Chondrocyte (in vitro differentiated cells): ENCODE measurements around the gene SLC9A9. TPM values are rescaled to one million over a fixed set of nuclear protein-coding genes. Genes with fewer than 3 reads are reported as not detected.

Source experiments
- DNase-seq: peaks from one replicate; pipeline ENCODE4 v3.0.0; 2021; ENCODE audit warnings: mixed read lengths, low spot score
- H3K27ac Mint-ChIP-seq: one replicate; pipeline ENCODE4 v1.8.0; 2021; ENCODE audit warnings: mild to moderate bottlenecking, moderate library complexity, mixed read lengths; ENCODE audit not compliant: unreplicated experiment
- H3K27me3 Mint-ChIP-seq: 2 replicates; pipeline ENCODE4 v1.8.0; 2021; ENCODE audit warnings: low read depth, mixed read lengths
- H3K36me3 Mint-ChIP-seq: 2 replicates; pipeline ENCODE4 v1.8.0; 2021; ENCODE audit warnings: low read depth, mixed read lengths
- H3K4me1 Mint-ChIP-seq: 2 replicates; pipeline ENCODE4 v1.8.0; 2021; ENCODE audit warnings: low read depth, mild to moderate bottlenecking, mixed read lengths
- H3K4me3 Mint-ChIP-seq: one replicate; pipeline ENCODE4 v1.8.0; 2021; ENCODE audit warnings: mild to moderate bottlenecking, moderate library complexity, mixed read lengths; ENCODE audit not compliant: unreplicated experiment
- H3K9me3 Mint-ChIP-seq: 2 replicates; pipeline ENCODE4 v1.8.0; 2021; ENCODE audit warnings: low read depth, mixed read lengths
- total RNA-seq: library from RNA; stranded (reverse); gene quantifications from 3 replicates; pipeline ENCODE4 v1.2.1, GENCODE V29; 2021
- TF ChIP-seq, protein P1 (sequence below): fragments of 200-600 bp; sonication (generic); IDR thresholded peaks from 2 replicates; pipeline ENCODE4 v1.5.0; 2021; ENCODE audit warnings: antibody characterized with exemption, mild to moderate bottlenecking, moderate library complexity

SLC9A9 gene
- total RNA-seq, 1 donor from 2014 or later = 2.6 TPM

DNA sequence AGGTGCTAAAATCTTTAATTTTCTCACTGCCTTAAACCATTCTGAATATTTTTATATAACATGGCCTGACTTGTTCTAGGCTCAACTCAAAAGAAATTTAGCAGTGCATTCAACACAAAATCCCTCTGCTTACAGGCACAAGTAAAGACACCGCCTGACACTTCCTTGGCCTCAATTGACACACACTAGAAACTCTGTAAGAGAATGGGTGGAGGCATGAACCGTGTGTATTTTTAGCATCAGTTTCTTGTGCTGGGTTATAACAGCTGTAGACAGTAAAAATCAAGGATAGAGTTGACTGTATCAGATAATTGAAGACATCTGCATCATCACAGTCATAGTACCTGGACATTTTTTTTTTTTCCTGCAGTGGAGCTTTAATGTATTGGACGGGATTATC is 54.3 kb downstream of the SLC9A9 start:
- H3K4me1 Mint-ChIP-seq = peaks cover 4% of the 10 kb centered on the region
- H3K9me3 Mint-ChIP-seq = peaks cover 16% of the 10 kb centered on the region
- H3K27me3 Mint-ChIP-seq = no peaks in the 10 kb centered on the region
- no peak overlapping the region for H3K4me3 Mint-ChIP-seq
- H3K27ac Mint-ChIP-seq = no peak overlapping the region
- TF ChIP-seq, protein P1, sequence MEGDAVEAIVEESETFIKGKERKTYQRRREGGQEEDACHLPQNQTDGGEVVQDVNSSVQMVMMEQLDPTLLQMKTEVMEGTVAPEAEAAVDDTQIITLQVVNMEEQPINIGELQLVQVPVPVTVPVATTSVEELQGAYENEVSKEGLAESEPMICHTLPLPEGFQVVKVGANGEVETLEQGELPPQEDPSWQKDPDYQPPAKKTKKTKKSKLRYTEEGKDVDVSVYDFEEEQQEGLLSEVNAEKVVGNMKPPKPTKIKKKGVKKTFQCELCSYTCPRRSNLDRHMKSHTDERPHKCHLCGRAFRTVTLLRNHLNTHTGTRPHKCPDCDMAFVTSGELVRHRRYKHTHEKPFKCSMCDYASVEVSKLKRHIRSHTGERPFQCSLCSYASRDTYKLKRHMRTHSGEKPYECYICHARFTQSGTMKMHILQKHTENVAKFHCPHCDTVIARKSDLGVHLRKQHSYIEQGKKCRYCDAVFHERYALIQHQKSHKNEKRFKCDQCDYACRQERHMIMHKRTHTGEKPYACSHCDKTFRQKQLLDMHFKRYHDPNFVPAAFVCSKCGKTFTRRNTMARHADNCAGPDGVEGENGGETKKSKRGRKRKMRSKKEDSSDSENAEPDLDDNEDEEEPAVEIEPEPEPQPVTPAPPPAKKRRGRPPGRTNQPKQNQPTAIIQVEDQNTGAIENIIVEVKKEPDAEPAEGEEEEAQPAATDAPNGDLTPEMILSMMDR = no peak
- H3K36me3 Mint-ChIP-seq = peaks cover 5% of the 10 kb centered on the region
- DNase-seq = no peak

DNA sequence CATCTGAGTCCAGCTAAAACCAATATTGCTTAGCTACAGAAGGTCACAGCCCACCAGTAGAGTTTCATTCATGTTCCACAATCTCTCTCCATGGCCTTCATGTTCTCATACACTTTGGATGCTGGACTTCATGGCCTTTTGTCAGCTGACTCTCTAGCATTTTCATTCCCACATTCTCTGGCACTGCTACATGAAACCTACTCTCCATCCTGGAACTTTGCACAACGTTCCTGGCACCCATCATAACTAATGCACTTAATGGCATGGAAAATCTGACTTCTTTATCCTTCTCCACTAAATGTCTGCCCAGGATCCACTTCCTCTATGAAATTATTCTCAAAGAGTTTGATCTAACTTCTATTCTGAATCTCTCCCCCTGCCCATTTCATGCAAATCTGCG is 56.9 kb downstream of the SLC9A9 start:
- TF ChIP-seq, protein P1 = no peak

DNA sequence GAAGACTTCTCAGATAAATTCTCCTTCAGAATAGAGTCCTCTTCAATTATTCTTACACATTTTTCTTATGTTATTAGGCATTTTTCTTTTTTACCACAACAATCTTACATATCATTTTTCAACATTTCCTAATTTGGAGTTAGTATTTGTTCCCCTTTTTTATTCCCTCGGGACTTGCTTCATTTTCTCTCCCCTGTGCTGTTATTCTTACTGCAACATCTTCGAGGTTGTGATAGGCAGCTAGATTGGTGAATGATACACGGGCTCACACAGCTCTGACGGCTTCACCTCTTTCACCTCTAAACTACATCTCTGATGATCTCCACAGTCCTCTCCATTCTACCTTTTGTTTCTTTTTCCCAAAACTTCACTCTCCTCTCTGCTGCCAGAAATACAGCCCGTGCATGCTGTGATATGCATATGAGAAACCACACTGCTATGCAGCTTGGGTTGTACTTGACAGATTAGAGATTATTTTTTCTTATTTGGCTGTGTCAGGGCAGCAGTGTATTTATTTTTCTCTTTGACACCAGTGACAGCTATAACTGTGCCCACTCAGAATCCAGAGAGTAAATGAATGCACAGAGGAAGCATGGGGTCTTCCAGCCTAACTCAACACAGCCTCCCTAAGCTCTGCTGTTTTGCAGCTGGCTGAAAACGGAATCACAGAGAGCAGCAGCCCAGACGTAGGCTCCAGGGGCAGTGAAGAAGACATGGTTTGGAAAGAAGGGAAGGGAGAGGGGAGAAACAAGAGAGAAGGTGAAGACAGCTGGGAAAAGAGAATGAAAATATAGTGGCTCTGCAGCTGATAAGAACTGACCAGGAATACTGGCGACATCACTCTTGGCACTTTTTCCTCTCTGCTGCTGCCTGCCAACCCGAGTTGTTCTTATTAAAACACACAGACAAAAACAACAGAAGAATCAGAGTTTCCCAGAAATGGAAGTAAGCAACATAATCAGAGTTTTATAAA is 61.8 kb downstream of the SLC9A9 start:
- peaks cover 6% of the 10 kb centered on the region for H3K9me3 Mint-ChIP-seq
- H3K36me3 Mint-ChIP-seq = no peaks in the 10 kb centered on the region
- peak overlapping the region; percentile 24 for H3K4me3 Mint-ChIP-seq
- TF ChIP-seq, protein P1 = no peak
- no peaks in the 10 kb centered on the region for H3K27me3 Mint-ChIP-seq
- no peak for DNase-seq
- H3K4me1 Mint-ChIP-seq = peaks cover 35% of the 10 kb centered on the region
- H3K27ac Mint-ChIP-seq = peak overlapping the region; percentile 58

More for the DNA sequence above, 56.9 kb downstream of the SLC9A9 start:
- Mint-ChIP-seq H3K27ac (no peak overlapping the region), H3K27me3 (no peaks in the 10 kb centered on the region), H3K9me3 (peaks cover 16% of the 10 kb centered on the region), H3K4me3 (no peak overlapping the region), H3K4me1 (peaks cover 16% of the 10 kb centered on the region), H3K36me3 (peaks cover 5% of the 10 kb centered on the region)
- DNase-seq = no peak

DNA sequence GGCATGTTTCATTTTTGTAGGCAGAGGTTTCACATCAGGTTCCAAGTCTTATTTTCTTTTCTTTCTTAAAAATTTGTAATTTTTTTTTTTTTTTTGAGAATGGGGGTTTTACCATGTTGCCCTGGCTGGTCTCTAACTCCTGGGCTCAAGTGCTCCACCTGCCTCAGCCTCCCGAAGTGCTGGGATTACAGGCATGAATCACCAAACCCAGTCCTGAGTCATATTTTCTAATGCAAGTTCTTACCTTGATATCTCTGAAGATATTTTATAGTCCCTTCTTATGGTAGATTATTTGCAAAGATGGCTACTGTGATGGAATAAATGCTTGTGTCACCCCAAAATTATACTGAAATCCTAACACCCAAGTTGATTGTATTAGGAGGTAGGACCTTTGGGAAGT is 63.8 kb downstream of the SLC9A9 start:
- Mint-ChIP-seq H3K4me1 (peaks cover 35% of the 10 kb centered on the region), H3K4me3 (no peak overlapping the region), H3K9me3 (no peaks in the 10 kb centered on the region), H3K27me3 (no peaks in the 10 kb centered on the region), H3K27ac (no peak overlapping the region), H3K36me3 (no peaks in the 10 kb centered on the region)
- no peak for DNase-seq
- TF ChIP-seq, protein P1 = no peak

DNA sequence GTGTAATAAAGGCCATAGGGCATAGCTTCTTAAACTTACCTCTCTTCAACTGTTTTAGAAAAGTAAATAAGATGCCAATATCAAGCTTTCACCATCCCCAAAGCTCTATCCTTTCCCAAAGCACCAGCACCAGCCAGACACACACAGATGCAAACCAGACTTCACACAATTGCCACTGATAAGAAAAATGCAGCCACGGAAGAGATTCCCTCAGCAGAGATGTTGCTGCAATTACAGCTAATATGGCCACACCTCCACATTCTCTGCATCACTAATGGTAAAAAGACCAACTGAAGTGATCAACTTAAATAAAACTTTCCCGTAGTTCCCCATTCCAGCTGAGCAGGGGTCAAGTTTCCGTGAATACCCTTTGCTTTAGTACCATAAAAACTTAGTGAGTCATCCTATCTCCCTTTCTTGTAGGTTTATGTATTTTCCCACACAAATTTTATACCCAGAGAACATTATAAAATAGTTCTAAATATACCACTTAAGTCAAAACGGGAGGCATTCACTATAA is 64.4 kb downstream of the SLC9A9 start:
- Mint-ChIP-seq H3K4me1 (peaks cover 35% of the 10 kb centered on the region), H3K4me3 (no peak overlapping the region), H3K27me3 (no peaks in the 10 kb centered on the region), H3K27ac (peak overlapping the region; percentile 28), H3K9me3 (no peaks in the 10 kb centered on the region), H3K36me3 (no peaks in the 10 kb centered on the region)
- no peak for DNase-seq
- TF ChIP-seq, protein P1 = no peak
